H7 (cell line): Measurements from ENCODE around the gene RREB1. TPM values are rescaled to one million over a fixed set of nuclear protein-coding genes. Genes with fewer than 3 reads are reported as not detected.

Experiments used
- DNase-seq: peaks from one replicate; pipeline ENCODE4 v3.0.0; 2012
- H3K27me3 ChIP-seq: 2 replicates; pipeline ENCODE4 v1.6.0; 2011; ENCODE audit warnings: mild to moderate bottlenecking, low read length; ENCODE audit not compliant: control insufficient read depth, insufficient read depth
- H3K36me3 ChIP-seq: replicated peaks from 2 replicates; pipeline ENCODE4 v1.5.1; 2011; ENCODE audit warnings: low read length; ENCODE audit not compliant: control insufficient read depth, insufficient read depth
- H3K4me3 ChIP-seq: 2 replicates; pipeline ENCODE4 v1.5.1; 2011; ENCODE audit warnings: low read depth, mild to moderate bottlenecking, control low read depth, low read length, moderate library complexity; ENCODE audit not compliant: insufficient read depth
- total RNA-seq: library from RNA; depleted of rRNA; stranded (reverse); fragments of >200 nt; shearing (Covaris generic); gene quantifications from 2 replicates; pipeline ENCODE4 v1.2.3, GENCODE V29; 2014

The RREB1 gene
- total RNA-seq, 1 experiment from 2014 or later, result 24.2 TPM

DNA sequence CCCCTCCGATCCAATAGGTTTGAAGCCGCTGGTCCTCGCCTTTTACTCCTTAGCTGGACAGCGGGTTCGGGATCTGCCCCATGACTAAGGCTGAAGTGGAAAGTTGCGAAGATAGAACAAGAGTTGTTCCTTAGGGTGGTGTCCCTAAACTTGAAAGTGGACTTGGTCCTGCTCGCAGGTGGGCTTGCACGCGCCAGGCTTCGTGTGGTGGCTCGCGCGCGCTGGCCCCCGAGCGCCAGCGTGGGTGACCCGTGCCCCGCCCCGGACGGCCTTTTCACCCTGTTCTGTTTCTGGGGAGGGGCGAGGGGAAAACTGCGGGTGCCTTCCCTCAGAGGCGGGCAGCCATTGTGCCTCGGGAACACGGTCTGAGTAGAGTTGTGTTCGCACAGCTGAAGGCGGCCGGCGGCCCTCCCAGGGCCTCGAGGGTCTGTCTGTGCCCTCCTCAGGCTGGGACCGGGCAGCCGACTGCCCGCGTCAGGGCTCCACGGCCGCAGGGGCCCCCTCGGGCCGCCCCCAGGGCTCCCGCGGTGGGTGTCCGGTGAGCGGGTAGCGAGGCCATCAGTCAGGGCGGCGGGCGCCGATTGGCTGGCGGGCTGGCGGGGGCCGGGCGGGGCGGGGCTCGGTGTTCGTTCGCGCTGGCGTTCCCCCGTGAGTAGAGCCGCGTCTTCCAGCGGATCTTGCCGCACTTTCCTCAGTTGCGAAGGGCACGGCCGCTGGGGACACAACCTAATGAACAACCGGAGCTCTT is 33.0 kb downstream of the RREB1 start:
- H3K36me3 ChIP-seq, result no peaks in the 10 kb centered on the region
- DNase-seq, result peak; percentile 99
- H3K27me3 ChIP-seq, result no peaks in the 10 kb centered on the region
- H3K4me3 ChIP-seq, result peak overlapping the region; percentile 73

DNA sequence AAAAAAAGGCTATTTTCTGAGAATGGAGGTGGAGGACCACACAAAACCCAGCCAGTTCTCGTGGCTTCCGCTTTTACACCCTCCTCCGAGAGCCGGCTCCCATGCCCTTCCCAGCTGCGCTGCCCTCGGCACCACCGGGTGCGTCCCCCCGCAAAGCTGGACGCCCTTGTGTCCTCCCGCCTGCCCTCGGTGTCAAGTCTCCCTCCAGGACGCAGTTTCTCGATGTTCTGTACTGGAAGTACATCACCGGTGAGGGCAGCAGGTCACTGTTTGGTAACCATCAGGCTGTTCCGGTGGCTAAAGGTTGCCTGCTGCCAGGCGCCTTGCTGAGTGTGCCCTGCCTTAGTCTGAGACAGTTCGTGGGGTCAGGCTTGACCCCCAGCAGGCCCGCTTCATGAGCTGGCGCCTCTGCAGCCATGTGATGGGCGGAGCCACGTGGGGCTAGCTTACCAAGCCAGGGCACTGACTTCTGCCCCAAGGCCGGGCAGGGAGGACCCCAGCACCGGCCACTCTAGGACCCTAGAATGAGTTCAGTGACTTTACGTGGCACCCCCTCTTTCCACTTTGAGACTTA is 34.6 kb downstream of the RREB1 start:
- DNase-seq, result no peak
- H3K27me3 ChIP-seq, result no peaks in the 10 kb centered on the region
- H3K4me3 ChIP-seq, result no peak overlapping the region
- no peaks in the 10 kb centered on the region for H3K36me3 ChIP-seq

DNA sequence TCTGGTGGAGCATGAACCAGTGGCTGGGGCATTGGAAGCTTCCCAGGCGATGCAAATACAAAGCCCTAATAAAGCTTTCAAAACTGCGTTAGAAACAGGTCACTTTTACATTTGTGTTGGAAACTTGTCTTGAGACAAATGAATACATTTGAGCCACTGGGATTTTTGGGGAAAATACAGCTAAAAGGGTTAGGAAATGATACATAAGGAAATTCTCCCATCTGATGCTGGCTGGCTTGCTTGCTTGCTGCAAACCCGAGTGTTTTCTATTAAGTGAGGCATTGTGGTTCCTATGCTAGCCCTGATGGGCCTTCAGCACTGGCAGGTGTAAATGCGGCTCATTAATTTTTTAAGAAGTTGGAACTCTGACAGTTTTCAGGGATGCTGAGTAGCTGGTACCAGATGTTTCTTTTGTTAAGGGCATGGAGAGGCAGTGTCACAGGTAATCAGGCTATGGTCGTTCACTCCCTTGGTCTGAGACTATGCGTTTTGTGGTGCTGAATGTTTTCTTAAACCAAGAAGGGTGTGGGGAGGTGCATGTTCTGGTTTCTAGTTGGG is 35.2 kb downstream of the RREB1 start:
- H3K27me3 ChIP-seq, result no peaks in the 10 kb centered on the region
- H3K4me3 ChIP-seq, result no peak overlapping the region
- no peaks in the 10 kb centered on the region for H3K36me3 ChIP-seq
- no peak for DNase-seq

DNA sequence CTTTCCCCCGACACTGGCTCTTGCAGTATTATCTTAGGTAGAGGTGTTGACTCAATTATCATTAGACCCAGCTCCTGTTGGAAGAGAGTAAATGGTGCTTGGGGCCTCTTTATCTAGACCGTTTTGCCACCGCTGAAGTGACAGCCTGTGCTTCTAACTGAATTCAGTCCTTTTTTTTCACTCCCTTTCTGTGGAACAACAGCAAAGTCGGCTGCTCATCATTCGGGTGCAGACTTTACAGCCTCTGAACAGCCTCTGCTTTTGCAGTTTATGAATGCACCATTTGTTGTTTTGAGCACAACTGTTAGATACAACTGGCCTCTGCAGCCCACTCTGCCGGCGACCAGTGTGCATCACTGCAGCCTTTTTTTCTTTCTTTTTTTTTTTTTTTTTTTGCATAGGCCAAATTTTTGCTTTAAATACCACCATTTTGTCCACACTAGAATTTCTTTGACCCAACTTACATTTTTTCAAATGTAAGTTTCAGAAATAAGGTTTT is 35.8 kb downstream of the RREB1 start:
- no peak for DNase-seq
- H3K27me3 ChIP-seq, result no peaks in the 10 kb centered on the region
- H3K4me3 ChIP-seq, result no peak overlapping the region
- no peaks in the 10 kb centered on the region for H3K36me3 ChIP-seq

DNA sequence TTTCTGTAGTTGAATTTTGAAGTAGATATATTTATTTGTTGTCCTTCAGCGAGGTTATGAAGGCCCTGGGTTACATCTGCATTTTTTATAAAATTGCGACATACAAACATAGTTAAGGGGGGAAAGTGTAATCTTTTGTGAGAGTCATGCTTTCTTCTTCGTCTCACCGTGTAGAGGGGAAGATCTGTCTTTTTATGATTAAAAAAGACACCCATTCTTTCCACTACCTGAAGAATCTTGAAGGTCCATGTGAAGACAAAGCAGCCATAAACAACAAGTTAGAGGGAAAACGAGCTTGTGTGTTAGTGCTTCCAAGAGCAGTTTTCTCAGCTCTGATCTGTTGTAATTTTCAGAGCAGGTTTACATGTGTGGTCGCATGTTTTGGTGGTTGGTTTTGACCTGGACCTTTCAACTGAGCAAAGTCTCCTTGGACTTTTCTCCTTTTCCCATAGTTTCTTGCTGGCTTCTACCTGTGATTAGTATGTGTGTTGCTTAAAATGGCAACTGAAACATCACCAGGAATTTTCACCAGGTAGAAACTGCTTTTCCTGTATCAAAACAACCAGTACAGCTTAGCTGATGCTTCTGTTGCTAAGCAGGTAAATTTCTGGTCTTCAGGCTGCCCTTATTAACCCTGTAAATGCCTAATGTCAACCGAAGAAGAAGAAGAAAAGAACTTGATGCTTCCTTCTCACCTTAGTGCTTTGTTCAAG is 37.3 kb downstream of the RREB1 start:
- no peak for DNase-seq
- Histone ChIP-seq H3K36me3 (no peaks in the 10 kb centered on the region), H3K27me3 (no peaks in the 10 kb centered on the region), H3K4me3 (no peak overlapping the region)

DNA sequence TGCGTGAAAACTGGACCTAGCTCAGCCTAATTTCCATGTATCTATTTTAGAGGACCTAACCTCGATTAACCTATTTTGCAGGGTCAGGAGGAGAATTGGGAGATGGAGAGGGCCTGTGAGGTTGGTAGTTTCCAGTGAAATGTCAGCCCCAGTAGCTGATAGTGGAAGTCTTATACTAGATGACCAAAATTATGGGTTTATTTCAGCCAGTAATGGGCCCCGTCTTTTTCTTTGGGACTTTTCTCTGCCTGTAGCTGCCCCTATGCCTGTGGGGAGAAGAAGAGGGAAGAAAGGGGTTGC is 37.8 kb downstream of the RREB1 start:
- no peaks in the 10 kb centered on the region for H3K36me3 ChIP-seq
- no peak for DNase-seq
- no peak overlapping the region for H3K4me3 ChIP-seq
- no peaks in the 10 kb centered on the region for H3K27me3 ChIP-seq

DNA sequence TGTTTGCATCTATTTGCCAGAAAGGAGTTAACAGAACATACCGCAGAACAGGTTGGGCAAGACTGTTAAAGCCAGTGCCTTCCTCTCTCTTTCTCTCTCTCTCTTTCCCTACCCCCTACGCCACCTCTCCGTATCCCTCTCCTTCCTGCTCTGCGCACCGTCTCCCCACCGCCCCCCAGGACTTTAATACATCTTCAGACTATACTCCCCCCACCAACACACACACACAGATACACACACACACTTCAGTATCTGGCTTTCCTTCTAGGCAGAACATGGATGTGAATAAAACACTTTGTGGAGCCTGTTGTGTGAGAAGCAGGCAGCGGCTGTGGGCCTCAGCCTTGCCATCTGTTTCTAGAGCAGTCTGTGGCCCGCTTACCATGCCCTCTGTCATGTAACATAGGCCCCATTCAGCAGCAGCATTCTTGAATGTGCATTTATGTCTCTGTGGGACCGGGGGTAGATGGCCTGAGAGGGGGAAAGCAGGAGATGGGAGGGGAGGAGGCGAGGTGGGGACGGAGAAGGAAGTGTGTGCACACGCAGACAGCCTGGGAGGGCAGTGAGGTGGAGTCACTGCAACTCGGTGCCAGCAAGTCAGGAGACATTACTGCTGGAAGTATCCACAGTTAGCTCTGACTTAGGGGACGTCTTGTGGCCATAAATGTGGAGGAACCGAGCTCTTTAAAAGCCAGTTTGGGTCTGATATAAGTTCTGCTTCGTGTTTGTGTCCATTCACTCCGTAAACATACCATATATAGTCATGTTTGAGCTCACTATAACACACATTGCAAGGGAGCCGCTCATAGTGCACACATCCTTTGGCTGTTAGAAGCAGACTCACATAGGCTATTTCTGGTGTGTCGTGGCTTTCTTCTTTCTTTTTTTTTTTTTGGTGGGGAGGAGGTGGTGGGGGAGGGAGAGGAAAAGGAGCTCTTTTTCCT is 38.4 kb downstream of the RREB1 start:
- no peaks in the 10 kb centered on the region for H3K27me3 ChIP-seq
- no peak overlapping the region for H3K4me3 ChIP-seq
- H3K36me3 ChIP-seq, result no peaks in the 10 kb centered on the region
- DNase-seq, result no peak

DNA sequence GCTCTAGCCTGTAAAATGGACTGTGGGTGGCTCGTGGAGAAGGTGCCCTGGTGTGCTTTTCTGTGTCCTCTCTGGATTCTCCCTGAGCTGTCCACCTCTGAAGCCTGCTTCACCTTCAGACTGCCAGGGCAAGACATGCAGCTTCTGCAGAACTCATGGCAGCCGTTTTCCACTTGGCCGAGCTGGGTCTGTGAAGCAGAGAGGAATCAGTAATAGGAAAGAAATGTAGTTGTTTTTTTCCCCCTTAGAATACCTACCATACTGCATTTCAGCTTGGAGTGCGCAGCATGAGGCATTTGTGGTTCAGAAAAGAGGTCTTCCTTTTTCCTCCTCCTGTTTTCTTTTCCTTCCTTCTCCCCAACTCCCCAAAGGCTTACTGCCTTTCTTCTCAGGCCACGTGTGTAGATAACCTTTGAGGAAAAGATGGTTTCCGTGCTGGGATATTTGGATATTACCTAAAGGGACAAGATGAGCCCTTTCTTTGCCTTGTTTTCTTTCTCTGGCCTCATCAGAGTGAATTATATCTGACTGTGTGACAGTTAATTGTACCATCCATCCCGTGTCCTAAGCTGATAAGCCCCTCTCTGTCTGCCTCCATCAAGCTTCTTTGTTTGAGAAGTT is 39.4 kb downstream of the RREB1 start:
- no peak overlapping the region for H3K4me3 ChIP-seq
- DNase-seq, result no peak
- H3K27me3 ChIP-seq, result no peaks in the 10 kb centered on the region
- no peaks in the 10 kb centered on the region for H3K36me3 ChIP-seq

DNA sequence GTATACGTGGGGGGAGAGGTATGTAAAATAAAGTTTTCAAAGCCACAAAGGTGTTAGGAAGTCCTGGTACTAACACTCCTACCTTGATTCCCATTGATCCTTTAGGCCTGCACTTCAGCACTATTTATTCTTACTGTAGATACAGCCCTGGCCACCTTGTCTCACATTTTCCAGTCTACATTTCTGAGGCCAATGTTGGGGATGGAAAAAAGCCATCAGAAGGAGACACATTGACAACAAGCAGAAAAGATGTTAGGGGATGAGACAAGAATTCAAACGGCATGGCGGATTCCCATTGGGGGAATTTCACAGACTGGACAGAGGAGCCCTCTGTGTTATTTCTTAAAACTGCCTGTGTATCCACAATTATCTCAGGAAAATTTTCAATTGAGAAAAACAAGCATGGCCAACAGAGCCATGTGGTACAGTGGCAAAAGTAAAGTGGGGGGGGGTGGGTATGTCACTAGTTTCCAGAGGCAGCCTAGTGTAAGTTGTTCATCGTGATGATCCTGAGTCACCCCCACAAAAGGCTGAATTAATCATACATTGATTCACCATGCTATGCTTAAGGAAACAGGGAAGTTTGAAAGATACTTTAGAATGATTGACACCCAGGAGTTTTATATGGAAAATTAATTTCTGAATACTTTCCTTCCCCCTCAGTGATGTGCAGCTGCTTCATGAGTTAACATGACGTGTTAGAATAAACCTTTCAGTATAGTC is 40.5 kb downstream of the RREB1 start:
- Histone ChIP-seq H3K27me3 (no peaks in the 10 kb centered on the region), H3K4me3 (no peak overlapping the region), H3K36me3 (no peaks in the 10 kb centered on the region)
- DNase-seq, result no peak

DNA sequence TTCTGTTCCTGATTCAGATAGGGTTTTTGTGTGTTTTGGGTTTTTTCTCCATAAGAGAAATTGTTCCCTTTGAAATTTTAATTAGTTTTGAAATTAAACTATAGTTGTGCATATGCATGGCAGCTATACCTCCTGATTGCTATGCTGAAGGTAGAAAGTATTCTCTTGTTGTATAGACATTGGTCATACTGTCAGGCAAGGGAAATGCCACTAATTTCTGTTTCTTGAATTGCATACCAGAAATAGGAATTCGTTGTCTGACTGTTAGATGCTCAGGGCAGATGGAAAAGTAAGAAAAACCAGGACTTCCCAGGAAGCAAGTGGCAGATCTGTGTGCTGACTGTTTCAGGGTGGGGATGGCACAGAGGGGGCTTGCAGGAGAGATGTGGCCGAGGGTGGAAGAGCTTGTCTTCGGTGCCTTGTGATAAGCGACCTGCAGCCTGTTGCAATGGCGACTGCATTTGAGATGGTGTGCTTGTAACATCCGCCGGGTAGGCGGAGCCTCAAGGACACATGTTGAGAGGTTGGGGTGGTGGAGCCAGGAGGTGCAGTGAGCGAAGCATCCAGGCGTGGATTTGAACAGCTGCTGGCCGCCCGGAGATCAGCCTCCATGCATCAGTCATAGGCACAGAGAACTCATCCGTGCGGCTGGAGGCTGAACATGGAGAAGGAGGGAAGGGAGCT is 42.8 kb downstream of the RREB1 start:
- H3K4me3 ChIP-seq, result no peak overlapping the region
- no peaks in the 10 kb centered on the region for H3K27me3 ChIP-seq
- DNase-seq, result no peak
- H3K36me3 ChIP-seq, result no peaks in the 10 kb centered on the region

DNA sequence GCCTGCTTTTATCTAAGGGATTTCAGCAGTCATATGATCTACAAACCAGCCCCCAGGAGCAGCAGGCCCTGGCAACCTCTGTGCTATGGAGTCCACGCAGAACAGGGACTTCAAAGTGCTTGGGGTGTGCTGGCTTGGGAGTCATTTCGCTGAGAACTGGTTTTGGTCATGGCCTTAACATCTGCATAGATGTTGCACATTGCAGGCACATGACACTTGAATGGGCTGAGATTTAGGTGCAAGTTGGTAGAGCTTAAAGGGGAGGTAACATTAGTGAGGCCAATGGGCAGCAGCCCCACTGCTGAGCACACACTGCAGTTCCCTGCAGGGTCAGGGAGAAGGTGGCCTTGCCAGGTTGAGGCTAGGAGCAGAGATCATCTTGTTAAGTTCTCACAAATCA is 43.6 kb downstream of the RREB1 start:
- H3K36me3 ChIP-seq, result no peaks in the 10 kb centered on the region
- DNase-seq, result no peak
- no peaks in the 10 kb centered on the region for H3K27me3 ChIP-seq
- H3K4me3 ChIP-seq, result no peak overlapping the region

DNA sequence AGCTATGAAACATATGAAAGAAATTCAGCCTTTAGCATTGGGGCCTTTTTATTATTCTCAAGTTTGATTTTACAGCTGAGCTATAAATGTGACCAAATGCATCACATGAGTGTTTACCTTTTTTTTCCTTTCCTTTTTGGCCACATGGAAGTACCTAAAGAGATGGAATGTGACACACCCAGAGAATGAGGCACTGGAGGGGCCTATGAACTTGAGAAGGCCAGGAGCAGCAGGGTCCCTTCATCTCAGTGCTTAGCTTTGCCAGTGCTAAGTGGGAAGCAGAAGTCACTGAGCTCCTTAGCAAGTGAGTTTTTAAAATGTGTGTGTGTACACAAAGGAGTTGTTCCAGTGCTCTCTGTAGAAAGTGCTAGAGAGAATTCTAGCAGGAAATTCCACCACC is 44.7 kb downstream of the RREB1 start:
- DNase-seq, result no peak
- no peaks in the 10 kb centered on the region for H3K27me3 ChIP-seq
- H3K4me3 ChIP-seq, result no peak overlapping the region
- no peaks in the 10 kb centered on the region for H3K36me3 ChIP-seq

DNA sequence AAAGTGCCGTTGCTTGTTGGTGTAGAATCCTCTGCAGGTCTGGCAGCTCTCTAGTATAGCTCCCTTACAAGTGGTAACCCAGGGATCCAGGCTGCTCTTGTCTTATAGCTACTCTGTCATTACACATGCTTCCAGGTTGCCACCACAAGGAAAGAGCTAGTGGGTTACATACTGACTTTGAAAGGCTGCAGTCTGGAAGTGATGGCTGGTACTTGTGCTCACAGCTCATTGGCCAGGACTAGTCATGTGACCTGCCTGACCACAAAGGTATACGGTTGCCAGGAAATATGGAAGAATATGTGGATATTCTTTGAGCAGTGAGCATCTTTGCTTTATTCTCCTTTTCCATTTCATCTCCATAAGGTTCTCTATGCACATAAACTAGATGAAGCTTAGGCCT is 46.0 kb downstream of the RREB1 start:
- DNase-seq, result no peak
- Histone ChIP-seq H3K4me3 (no peak overlapping the region), H3K36me3 (no peaks in the 10 kb centered on the region), H3K27me3 (no peaks in the 10 kb centered on the region)
